Stomach (tissue), 9 donors: ENCODE data around the gene BRD2. TPM values are rescaled to one million over a fixed set of nuclear protein-coding genes. Genes with fewer than 3 reads are reported as not detected.

ENCODE experiments used
- DNase-seq, 2 donors: peaks; one replicate each; pipeline versions ENCODE4 v3.0.0 to v3.0.0-alpha.2; 2013 to 2019
- H3K27ac ChIP-seq, 5 donors: fragments of 200-600 bp in 4 of 5; sonication (generic) in 4 of 5; one replicate each; pipeline ENCODE4 v1.5.1; 2013 to 2019; ENCODE audit warnings: mild to moderate bottlenecking in 1 of 5, moderate library complexity in 1 of 5
- H3K27me3 ChIP-seq, 3 donors: fragments of 200-600 bp; sonication (generic); one replicate each; pipeline ENCODE4 v1.5.1; 2017 to 2019; ENCODE audit warnings: mixed run types in 1 of 3
- H3K36me3 ChIP-seq, 4 donors: fragments of 200-600 bp; sonication (generic); 1 replicate in 3 of 4; 2 replicates in 1 of 4; pipeline ENCODE4 v1.5.1; 2016 to 2019
- H3K4me1 ChIP-seq, 4 donors: fragments of 200-600 bp; sonication (generic); one replicate each; pipeline ENCODE4 v1.5.1; 2016 to 2019
- H3K4me3 ChIP-seq, 4 donors: fragments of 200-600 bp; sonication (generic) in 3 of 4; one replicate each; pipeline ENCODE4 v1.5.1; 2016 to 2019; ENCODE audit warnings: mild to moderate bottlenecking in 1 of 4
- H3K9me3 ChIP-seq, 4 donors: fragments of 200-600 bp; sonication (generic); one replicate each; pipeline ENCODE4 v1.5.1; 2016 to 2019
- EP300 ChIP-seq: sonication (generic); formaldehyde crosslinking; IDR thresholded peaks from one replicate; pipeline ENCODE4 v1.6.1; 2017; ENCODE audit warnings: antibody characterized with exemption
- POLR2A ChIP-seq, 4 donors: fragments of 450-650 bp; IDR thresholded peaks; one replicate each; pipeline ENCODE4 v1.6.1; 2016; ENCODE audit warnings: antibody characterized with exemption in 4 of 4, control low read depth in 2 of 4, mild to moderate bottlenecking in 1 of 4, moderate library complexity in 1 of 4
- POLR2AphosphoS5 ChIP-seq, 3 donors: sonication (generic); formaldehyde crosslinking; IDR thresholded peaks; one replicate each; pipeline ENCODE4 v1.6.1; 2016; ENCODE audit warnings: antibody characterized with exemption in 3 of 3
- WGBS, 5 donors: extraction: QIAGEN DNeasy Blood & Tissue Kit in 3 of 5; methylation state at CpG; one replicate each; pipeline versions ENCODE4 v1.1.5 to v1.1.7; 2013 to 2018; 5-methylcytosine and 5-hydroxymethylcytosine counted together
- intact Hi-C: fragments of 100-400 bp; cut with DNase I; formaldehyde crosslinking; loops from one replicate; pipeline ENCODE4 v1.15.1; 2023; ENCODE audit warnings: low total_unique reads
- polyA plus RNA-seq, 3 donors: library from polyadenylated mRNA; stranded (reverse); fragments of 200-250 nt; gene quantifications; one replicate each; pipeline ENCODE4 v1.2.3, GENCODE V29; 2013
- total RNA-seq, 5 donors: library from RNA; depleted of rRNA; stranded (reverse); fragments of >200 nt; gene quantifications; one replicate each; pipeline versions ENCODE4 v1.1.0 to v1.2.3, GENCODE V29; 2014 to 2016
- TF ChIP-seq, protein P1 (sequence below), 7 experiments: fragments of 450-650 bp in 4 of 7; fragments of 200-600 bp in 3 of 7; sonication (generic) in 3 of 7; IDR thresholded peaks; one replicate each; pipeline ENCODE4 v1.5.1; 2016 to 2019; ENCODE audit warnings: antibody characterized with exemption in 7 of 7, control low read depth in 2 of 7, mild to moderate bottlenecking in 1 of 7
- donor health status: healthy with polysubstance abuse.
- donor health status: Bipolar disorder and iron deficiency.
- donor health status: healthy.

BRD2 gene
- total and polyA plus RNA-seq, 8 donors: 70.7 to 538 (median 129) TPM

DNA sequence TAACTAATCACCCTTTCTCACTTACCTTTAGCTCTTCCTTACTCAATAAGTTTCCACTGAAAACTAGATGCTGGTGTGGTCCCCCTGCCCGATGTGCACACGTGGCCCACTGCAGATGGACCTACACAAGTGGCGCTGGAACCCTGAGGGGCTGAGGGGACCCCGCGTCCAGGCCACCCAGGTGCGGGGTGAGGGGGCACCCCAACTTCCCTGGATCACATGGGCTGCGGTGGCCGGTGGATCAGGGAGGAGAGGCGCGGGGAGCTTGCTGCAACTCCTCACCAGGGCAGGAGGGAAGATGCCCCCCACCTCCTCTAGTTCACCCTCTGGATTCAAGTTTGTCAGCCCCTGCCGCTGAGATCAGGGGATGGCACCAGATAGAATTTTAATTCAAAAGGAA lies 53.5 kb downstream of the BRD2 start:
- intact Hi-C loops: no loop called here
- Histone ChIP-seq H3K9me3 (no peaks in the 10 kb centered on the region), H3K27ac (no peak overlapping the region), H3K4me3 (no peak overlapping the region), H3K36me3 (no peaks in the 10 kb centered on the region), H3K4me1 (peaks cover 15 to 28% (median 18%) of the 10 kb centered on the region in 4 donors), H3K27me3 (no peaks in the 10 kb centered on the region)
- 88 to 97% (median 94%) methylated on average over 10 to 11 of the region's 11 CpGs for WGBS, 5 donors
- TF ChIP-seq POLR2A (IDR thresholded peaks at IDR 0.05) (no peak), EP300 (no peak), POLR2AphosphoS5 (IDR thresholded peaks at IDR 0.05) (no peak)
- TF ChIP-seq, protein P1, sequence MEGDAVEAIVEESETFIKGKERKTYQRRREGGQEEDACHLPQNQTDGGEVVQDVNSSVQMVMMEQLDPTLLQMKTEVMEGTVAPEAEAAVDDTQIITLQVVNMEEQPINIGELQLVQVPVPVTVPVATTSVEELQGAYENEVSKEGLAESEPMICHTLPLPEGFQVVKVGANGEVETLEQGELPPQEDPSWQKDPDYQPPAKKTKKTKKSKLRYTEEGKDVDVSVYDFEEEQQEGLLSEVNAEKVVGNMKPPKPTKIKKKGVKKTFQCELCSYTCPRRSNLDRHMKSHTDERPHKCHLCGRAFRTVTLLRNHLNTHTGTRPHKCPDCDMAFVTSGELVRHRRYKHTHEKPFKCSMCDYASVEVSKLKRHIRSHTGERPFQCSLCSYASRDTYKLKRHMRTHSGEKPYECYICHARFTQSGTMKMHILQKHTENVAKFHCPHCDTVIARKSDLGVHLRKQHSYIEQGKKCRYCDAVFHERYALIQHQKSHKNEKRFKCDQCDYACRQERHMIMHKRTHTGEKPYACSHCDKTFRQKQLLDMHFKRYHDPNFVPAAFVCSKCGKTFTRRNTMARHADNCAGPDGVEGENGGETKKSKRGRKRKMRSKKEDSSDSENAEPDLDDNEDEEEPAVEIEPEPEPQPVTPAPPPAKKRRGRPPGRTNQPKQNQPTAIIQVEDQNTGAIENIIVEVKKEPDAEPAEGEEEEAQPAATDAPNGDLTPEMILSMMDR (IDR thresholded peaks at IDR 0.05): no peak
- DNase-seq: no peak

- Histone ChIP-seq H3K9me3 (no peaks in the 10 kb centered on the region), H3K36me3 (no peaks in the 10 kb centered on the region), H3K27ac (no peak overlapping the region), H3K4me3 (no peak overlapping the region), H3K27me3 (no peaks in the 10 kb centered on the region), H3K4me1 (peaks cover 7 to 14% (median 12%) of the 10 kb centered on the region in 4 donors)
- DNase-seq: no peak
- no peak for TF ChIP-seq POLR2AphosphoS5 (IDR thresholded peaks at IDR 0.05)
- no peak for TF ChIP-seq POLR2A (IDR thresholded peaks at IDR 0.05)
- TF ChIP-seq, protein P1 (IDR thresholded peaks at IDR 0.05): no peak
- TF ChIP-seq EP300: no peak
- 56 to 67% (median 62%) methylated on average over 3 of the region's 3 CpGs for WGBS, 5 donors
- intact Hi-C loops: no loop called here
Observed at GRCh38 chr6:33023536-33023935, 55.1 kb downstream of the BRD2 start.

GRCh38 chr6:33024521-33024920 lies 56.1 kb downstream of the BRD2 start:
- Histone ChIP-seq H3K36me3 (no peaks in the 10 kb centered on the region), H3K27ac (no peak overlapping the region), H3K9me3 (no peaks in the 10 kb centered on the region), H3K27me3 (no peaks in the 10 kb centered on the region), H3K4me1 (peaks cover 2 to 7% (median 4%) of the 10 kb centered on the region in 4 donors), H3K4me3 (no peak overlapping the region)
- DNase-seq: no peak
- no peak for TF ChIP-seq EP300
- no peak for TF ChIP-seq POLR2AphosphoS5 (IDR thresholded peaks at IDR 0.05)
- no peak for TF ChIP-seq POLR2A (IDR thresholded peaks at IDR 0.05)
- TF ChIP-seq, protein P1 (IDR thresholded peaks at IDR 0.05): no peak
- intact Hi-C loops: no loop called here

- TF ChIP-seq, protein P1 (IDR thresholded peaks at IDR 0.05): no peak
- TF ChIP-seq POLR2AphosphoS5 (IDR thresholded peaks at IDR 0.05): no peak
- no peak for TF ChIP-seq EP300
- TF ChIP-seq POLR2A (IDR thresholded peaks at IDR 0.05): no peak
Observed at GRCh38 chr6:33028220-33028849, 59.9 kb downstream of the BRD2 start.

More at GRCh38 chr6:33028220-33028849, 59.9 kb downstream of the BRD2 start:
- no peaks in the 10 kb centered on the region for H3K36me3 ChIP-seq
- DNase-seq: no peak
- 4 to 10% (median 7%) methylated on average over 1 of the region's 1 CpG for WGBS, 5 donors
- H3K4me1 ChIP-seq: peaks cover 0 to 3% (median 0%) of the 10 kb centered on the region in 4 donors
- H3K9me3 ChIP-seq: no peaks in the 10 kb centered on the region
- H3K27me3 ChIP-seq: no peaks in the 10 kb centered on the region
- intact Hi-C loops: no loop called here
- no peak overlapping the region for H3K4me3 ChIP-seq
- peak overlapping the region in 4 of 5 donors; percentile 57 to 76 (median 62) for H3K27ac ChIP-seq
